NT2/D1 (cell line): ENCODE results near the gene UFC1.

Experiments
- YY1 ChIP-seq: IDR thresholded peaks from 2 replicates; pipeline ENCODE4 v1.6.1; 2011; ENCODE audit not compliant: insufficient read length, insufficient read depth
- ZNF274 ChIP-seq: IDR thresholded peaks from 2 replicates; pipeline ENCODE4 v1.6.1; 2011; ENCODE audit warnings: mild to moderate bottlenecking, low read depth, low read length

DNA sequence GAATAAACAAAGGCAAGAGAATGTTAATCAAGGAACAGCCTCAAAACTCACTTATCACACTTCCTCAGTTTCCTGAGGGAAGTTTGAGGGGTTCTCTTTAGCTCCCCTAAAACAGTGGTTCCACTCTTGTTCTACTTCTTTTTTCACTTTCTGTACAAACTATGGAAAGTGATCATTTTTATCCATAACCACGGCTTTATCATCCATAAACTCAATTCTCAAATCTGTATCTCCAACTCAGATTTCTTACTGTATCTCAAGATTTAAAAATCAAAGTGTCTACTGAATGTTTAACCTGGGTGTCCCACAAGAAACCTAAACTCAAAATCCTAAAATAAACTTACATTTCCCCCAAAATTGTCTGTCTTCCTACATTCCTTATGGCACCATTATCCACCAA, 39.9 kb upstream of the UFC1 start:
- no peak for TF ChIP-seq ZNF274
- TF ChIP-seq YY1: no peak
